OCI-LY7 (cell line): Measurements from ENCODE around the gene CRELD2.

Experiments
- EZH2phosphoT487 ChIP-seq: fragments of 200-600 bp; sonication (generic); IDR thresholded peaks from 2 replicates; pipeline ENCODE4 v1.6.1; 2018; ENCODE audit warnings: low read depth, borderline replicate concordance, mild to moderate bottlenecking, mixed run types, antibody characterized with exemption, low read length, moderate library complexity, mixed read lengths
- TF ChIP-seq, protein P1 (sequence below): fragments of 200-600 bp; sonication (generic); conservative IDR thresholded peaks from 2 replicates; pipeline ENCODE4 v1.5.1; 2014; ENCODE audit warnings: mild to moderate bottlenecking, antibody characterized with exemption, low read length, moderate library complexity, mixed read lengths

DNA sequence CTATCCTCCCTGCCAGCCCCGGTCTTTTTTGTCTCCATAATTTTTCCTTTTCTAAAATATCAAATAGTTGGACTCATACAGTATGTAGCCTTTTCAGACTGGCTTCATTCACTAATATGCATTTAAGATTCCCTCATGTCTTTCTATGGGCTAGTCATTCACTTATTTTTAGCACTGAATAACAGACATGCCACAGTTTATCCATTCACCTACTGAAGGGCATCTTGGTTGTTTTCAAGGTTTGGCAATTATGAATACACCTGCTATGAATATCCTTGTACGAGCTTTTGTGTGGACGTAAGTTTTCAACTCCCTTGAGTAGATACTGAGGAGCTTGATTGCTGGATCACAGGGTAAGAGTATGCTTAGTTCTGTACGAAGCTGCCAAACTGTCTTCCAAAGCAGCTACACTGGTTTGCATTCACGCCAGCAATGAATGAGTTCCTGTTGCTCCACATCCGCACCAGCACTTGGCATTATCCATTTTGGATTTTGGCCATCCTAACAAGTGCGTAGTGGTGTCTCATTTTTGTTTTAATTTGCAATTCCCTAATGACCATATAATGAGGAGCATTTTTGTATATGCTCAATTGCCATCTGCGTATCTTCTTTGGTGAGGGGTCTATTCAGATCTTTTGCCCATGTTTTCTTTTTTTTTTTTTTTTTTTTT, 21.3 kb upstream of the CRELD2 start:
- TF ChIP-seq, protein P1, sequence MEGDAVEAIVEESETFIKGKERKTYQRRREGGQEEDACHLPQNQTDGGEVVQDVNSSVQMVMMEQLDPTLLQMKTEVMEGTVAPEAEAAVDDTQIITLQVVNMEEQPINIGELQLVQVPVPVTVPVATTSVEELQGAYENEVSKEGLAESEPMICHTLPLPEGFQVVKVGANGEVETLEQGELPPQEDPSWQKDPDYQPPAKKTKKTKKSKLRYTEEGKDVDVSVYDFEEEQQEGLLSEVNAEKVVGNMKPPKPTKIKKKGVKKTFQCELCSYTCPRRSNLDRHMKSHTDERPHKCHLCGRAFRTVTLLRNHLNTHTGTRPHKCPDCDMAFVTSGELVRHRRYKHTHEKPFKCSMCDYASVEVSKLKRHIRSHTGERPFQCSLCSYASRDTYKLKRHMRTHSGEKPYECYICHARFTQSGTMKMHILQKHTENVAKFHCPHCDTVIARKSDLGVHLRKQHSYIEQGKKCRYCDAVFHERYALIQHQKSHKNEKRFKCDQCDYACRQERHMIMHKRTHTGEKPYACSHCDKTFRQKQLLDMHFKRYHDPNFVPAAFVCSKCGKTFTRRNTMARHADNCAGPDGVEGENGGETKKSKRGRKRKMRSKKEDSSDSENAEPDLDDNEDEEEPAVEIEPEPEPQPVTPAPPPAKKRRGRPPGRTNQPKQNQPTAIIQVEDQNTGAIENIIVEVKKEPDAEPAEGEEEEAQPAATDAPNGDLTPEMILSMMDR, result no peak
- no peak for TF ChIP-seq EZH2phosphoT487
